Raji (cell line): ENCODE results near the gene RHOG.

Source experiments
- POLR2A ChIP-seq: IDR thresholded peaks from 2 replicates; pipeline ENCODE4 v1.6.1; 2011; ENCODE audit warnings: low read depth, low read length, control low read depth; ENCODE audit not compliant: insufficient read depth

The RHOG gene

GRCh38 chr11:3843326-3843725 is 2.6 kb upstream of the RHOG start:
- TF ChIP-seq POLR2A: no peak

- TF ChIP-seq POLR2A: peak; percentile 47; the same call in 1 of the 2 replicates
These were observed 929 bp upstream of the RHOG start for GRCh38 chr11:3841426-3842350.

GRCh38 chr11:3840004-3840869 is 522 bp downstream of the RHOG start:
- no peak; the same call in 1 of the 2 replicates for TF ChIP-seq POLR2A

GRCh38 chr11:3838504-3838903 is 2.3 kb downstream of the RHOG start:
- TF ChIP-seq POLR2A: no peak

GRCh38 chr11:3837793-3838192 is 3.0 kb downstream of the RHOG start:
- TF ChIP-seq POLR2A: no peak

- TF ChIP-seq POLR2A: no peak
These were observed 3.9 kb downstream of the RHOG start for GRCh38 chr11:3836903-3837302.

- TF ChIP-seq POLR2A: no peak
These were observed 5.0 kb downstream of the RHOG start for GRCh38 chr11:3835751-3836150.

GRCh38 chr11:3834664-3835461 is 5.9 kb downstream of the RHOG start:
- TF ChIP-seq POLR2A: no peak

GRCh38 chr11:3834349-3834663 is 6.5 kb downstream of the RHOG start:
- TF ChIP-seq POLR2A: no peak

- no peak for TF ChIP-seq POLR2A
These were observed 7.3 kb downstream of the RHOG start for GRCh38 chr11:3833449-3833848.

GRCh38 chr11:3832816-3833215 is 7.9 kb downstream of the RHOG start:
- TF ChIP-seq POLR2A: no peak

- TF ChIP-seq POLR2A: no peak
These were observed 9.2 kb downstream of the RHOG start for GRCh38 chr11:3831378-3832239.

- TF ChIP-seq POLR2A: no peak
These were observed 10.0 kb downstream of the RHOG start for GRCh38 chr11:3830730-3831129.

GRCh38 chr11:3830088-3830487 is 10.7 kb downstream of the RHOG start:
- no peak for TF ChIP-seq POLR2A
